Measurements from ENCODE around the gene PADI3.

Gene PADI3

DNA sequence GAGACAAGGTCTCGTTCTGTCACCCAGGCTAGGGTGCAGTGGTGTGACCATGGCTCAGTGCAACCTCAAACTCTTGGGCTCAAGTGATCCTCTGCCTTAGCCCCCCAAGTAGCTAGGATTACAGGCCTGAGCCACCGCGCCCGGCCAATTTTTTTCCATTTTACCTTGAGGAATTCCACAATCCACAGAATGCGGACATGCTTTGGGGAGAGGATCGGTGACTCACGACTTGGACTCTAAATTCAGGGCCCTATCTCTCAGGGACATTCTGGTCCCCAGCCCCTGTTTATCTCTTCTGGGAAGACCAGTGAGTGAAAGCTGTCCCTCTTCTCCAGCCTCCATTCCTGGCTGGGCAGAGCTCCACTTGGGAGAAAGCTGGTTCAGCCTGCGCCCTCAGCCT is 38.7 kb upstream of the PADI3 start:
- TF ChIP-seq POLR2AphosphoS5 (IDR thresholded peaks at IDR 0.05; ENCODE audit: low read depth, low read length), result no peak
- no peak for TF ChIP-seq TAF1 (IDR thresholded peaks at IDR 0.05; ENCODE audit: borderline replicate concordance, insufficient read depth, low read length)
- no peak for TF ChIP-seq FOXP2 (optimal IDR thresholded peaks at IDR 0.05; ENCODE audit: borderline replicate concordance, extremely low read depth, extremely low read length, insufficient read depth)
- TF ChIP-seq, protein P1, sequence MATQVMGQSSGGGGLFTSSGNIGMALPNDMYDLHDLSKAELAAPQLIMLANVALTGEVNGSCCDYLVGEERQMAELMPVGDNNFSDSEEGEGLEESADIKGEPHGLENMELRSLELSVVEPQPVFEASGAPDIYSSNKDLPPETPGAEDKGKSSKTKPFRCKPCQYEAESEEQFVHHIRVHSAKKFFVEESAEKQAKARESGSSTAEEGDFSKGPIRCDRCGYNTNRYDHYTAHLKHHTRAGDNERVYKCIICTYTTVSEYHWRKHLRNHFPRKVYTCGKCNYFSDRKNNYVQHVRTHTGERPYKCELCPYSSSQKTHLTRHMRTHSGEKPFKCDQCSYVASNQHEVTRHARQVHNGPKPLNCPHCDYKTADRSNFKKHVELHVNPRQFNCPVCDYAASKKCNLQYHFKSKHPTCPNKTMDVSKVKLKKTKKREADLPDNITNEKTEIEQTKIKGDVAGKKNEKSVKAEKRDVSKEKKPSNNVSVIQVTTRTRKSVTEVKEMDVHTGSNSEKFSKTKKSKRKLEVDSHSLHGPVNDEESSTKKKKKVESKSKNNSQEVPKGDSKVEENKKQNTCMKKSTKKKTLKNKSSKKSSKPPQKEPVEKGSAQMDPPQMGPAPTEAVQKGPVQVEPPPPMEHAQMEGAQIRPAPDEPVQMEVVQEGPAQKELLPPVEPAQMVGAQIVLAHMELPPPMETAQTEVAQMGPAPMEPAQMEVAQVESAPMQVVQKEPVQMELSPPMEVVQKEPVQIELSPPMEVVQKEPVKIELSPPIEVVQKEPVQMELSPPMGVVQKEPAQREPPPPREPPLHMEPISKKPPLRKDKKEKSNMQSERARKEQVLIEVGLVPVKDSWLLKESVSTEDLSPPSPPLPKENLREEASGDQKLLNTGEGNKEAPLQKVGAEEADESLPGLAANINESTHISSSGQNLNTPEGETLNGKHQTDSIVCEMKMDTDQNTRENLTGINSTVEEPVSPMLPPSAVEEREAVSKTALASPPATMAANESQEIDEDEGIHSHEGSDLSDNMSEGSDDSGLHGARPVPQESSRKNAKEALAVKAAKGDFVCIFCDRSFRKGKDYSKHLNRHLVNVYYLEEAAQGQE (IDR thresholded peaks at IDR 0.05; ENCODE audit: insufficient read depth in 1 of 2, low read depth in 2 of 2, low read length in 2 of 2), result no peak
- no peak for TF ChIP-seq SIN3A (IDR thresholded peaks at IDR 0.05; ENCODE audit: borderline replicate concordance, insufficient read depth, low read length)

GRCh38 chr1:17211377-17211776 is 37.5 kb upstream of the PADI3 start:
- TF ChIP-seq TAF1 (IDR thresholded peaks at IDR 0.05; ENCODE audit: borderline replicate concordance, insufficient read depth, low read length) (no peak), POLR2AphosphoS5 (IDR thresholded peaks at IDR 0.05; ENCODE audit: low read depth, low read length) (no peak), SIN3A (IDR thresholded peaks at IDR 0.05; ENCODE audit: borderline replicate concordance, insufficient read depth, low read length) (no peak), FOXP2 (optimal IDR thresholded peaks at IDR 0.05; ENCODE audit: borderline replicate concordance, extremely low read depth, extremely low read length, insufficient read depth) (no peak)
- TF ChIP-seq, protein P1 (IDR thresholded peaks at IDR 0.05; ENCODE audit: insufficient read depth in 1 of 2, low read depth in 2 of 2, low read length in 2 of 2), result no peak

GRCh38 chr1:17212009-17212408 is 36.9 kb upstream of the PADI3 start:
- TF ChIP-seq, protein P1 (IDR thresholded peaks at IDR 0.05; ENCODE audit: insufficient read depth in 1 of 2, low read depth in 2 of 2, low read length in 2 of 2), result no peak
- TF ChIP-seq FOXP2 (optimal IDR thresholded peaks at IDR 0.05; ENCODE audit: borderline replicate concordance, extremely low read depth, extremely low read length, insufficient read depth), result no peak
- TF ChIP-seq TAF1 (IDR thresholded peaks at IDR 0.05; ENCODE audit: borderline replicate concordance, insufficient read depth, low read length), result no peak
- no peak for TF ChIP-seq POLR2AphosphoS5 (IDR thresholded peaks at IDR 0.05; ENCODE audit: low read depth, low read length)
- no peak for TF ChIP-seq SIN3A (IDR thresholded peaks at IDR 0.05; ENCODE audit: borderline replicate concordance, insufficient read depth, low read length)

DNA sequence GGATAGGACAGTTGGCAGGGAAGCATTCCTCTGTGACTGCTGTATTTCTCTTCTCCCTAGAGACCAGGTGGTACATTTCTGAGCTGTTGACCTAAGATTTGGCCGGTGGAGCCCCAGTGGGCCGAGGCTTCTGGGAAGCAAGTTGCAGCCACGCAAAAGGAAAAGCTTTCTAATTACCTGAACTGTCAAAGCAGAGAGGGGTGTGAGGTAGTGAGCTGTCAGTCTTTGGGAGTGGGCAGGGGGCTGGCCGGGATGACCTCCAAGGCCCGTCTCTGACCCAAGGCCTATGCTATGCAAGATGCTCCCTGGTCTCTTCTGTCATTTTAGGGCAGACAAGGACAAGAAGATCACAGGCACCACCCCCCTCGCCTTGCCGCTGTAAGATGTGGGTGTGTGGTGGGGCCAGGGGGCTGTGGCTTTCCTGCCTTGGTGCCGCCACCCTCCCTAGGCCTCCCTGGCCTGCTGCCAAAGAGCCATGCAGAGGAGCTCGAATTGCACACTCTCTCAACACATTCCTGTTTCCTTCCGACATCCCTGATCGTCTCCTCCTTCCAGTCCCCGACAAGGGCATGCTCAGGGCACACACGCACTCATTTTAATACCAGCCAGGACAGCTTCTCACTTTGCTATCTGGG is 36.3 kb upstream of the PADI3 start:
- TF ChIP-seq FOXP2 (optimal IDR thresholded peaks at IDR 0.05; ENCODE audit: borderline replicate concordance, extremely low read depth, extremely low read length, insufficient read depth) (peak; percentile 55), TAF1 (IDR thresholded peaks at IDR 0.05; ENCODE audit: borderline replicate concordance, insufficient read depth, low read length) (no peak)
- TF ChIP-seq, protein P1 (IDR thresholded peaks at IDR 0.05; ENCODE audit: insufficient read depth in 1 of 2, low read depth in 2 of 2, low read length in 2 of 2), result no peak

Measured in PFSK-1 (cell line).